Activated naive CD4-positive, alpha-beta T cell treated with anti-CD3 and anti-CD28 coated beads, Interleukin-2, amount 50 U/mL, for 24 hours (primary cell): ENCODE results near the gene PLGRKT.
"Not testable (repeated sequence)": the region's sequence is repeated elsewhere in the genome, so short reads cannot be mapped to it uniquely, and the experiment has no call there.

Experiments used
- H3K27ac Mint-ChIP-seq: one replicate; pipeline ENCODE4 v1.8.0; 2021; ENCODE audit warnings: mild to moderate bottlenecking, mixed read lengths
- H3K27me3 Mint-ChIP-seq: one replicate; pipeline ENCODE4 v1.8.0; 2021; ENCODE audit warnings: mixed read lengths
- H3K36me3 Mint-ChIP-seq: one replicate; pipeline ENCODE4 v1.8.0; 2021; ENCODE audit warnings: mixed read lengths
- H3K4me1 Mint-ChIP-seq: one replicate; pipeline ENCODE4 v1.8.0; 2021; ENCODE audit warnings: mixed read lengths
- H3K4me3 Mint-ChIP-seq: one replicate; pipeline ENCODE4 v1.8.0; 2021; ENCODE audit warnings: mild to moderate bottlenecking, mixed read lengths
- H3K9me3 Mint-ChIP-seq: one replicate; pipeline ENCODE4 v1.8.0; 2021; ENCODE audit warnings: mixed read lengths

Gene PLGRKT

GRCh38 chr9:5331276-5331675 lies 106.4 kb downstream of the PLGRKT start:
- not testable (repeated sequence) for H3K4me3 Mint-ChIP-seq, H3K27ac Mint-ChIP-seq, H3K9me3 Mint-ChIP-seq, H3K27me3 Mint-ChIP-seq
- Mint-ChIP-seq H3K4me1 (peaks cover 55% of the 10 kb centered on the region), H3K36me3 (peaks cover 38% of the 10 kb centered on the region)

DNA sequence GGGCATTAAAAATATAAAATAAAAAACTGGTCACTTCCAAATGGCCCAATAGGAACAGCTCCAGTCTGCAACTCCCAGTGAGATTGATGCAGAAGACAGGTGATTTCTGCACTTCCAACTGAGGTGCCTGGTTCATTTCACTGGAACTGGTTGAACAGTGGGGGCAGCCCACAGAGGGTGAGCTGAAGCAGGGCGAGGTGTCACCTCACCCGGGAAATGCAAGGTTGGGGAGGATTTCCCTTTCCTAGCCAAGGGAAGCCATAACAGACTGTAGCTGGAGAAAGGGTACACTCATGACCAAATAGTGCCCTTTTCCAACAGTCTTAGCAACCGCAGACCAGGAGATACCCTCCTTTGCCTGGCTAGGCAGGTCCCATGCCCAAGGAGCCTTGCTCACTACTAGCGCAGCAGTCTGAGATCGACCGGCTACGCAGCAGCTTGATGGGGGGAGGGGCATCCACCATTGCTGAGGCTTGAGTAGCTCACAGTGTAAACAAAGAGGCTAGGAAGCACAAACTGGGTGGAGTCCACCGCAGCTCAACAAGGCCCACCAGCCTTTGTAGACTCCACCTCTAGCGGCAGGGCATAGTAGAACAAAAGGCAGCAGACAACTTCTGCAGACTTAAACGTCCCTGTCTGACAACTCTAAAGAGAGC lies 110.7 kb downstream of the PLGRKT start:
- Mint-ChIP-seq H3K27ac (no peak overlapping the region), H3K36me3 (peaks cover 29% of the 10 kb centered on the region), H3K9me3 (no peaks in the 10 kb centered on the region)

GRCh38 chr9:5326187-5326586 lies 111.5 kb downstream of the PLGRKT start:
- no peaks in the 10 kb centered on the region for H3K9me3 Mint-ChIP-seq
- H3K4me3 Mint-ChIP-seq: no peak overlapping the region
- H3K27ac Mint-ChIP-seq: no peak overlapping the region
- H3K36me3 Mint-ChIP-seq: peaks cover 23% of the 10 kb centered on the region
- peaks cover 39% of the 10 kb centered on the region for H3K4me1 Mint-ChIP-seq
- H3K27me3 Mint-ChIP-seq: no peaks in the 10 kb centered on the region

More for the DNA sequence above, 110.7 kb downstream of the PLGRKT start:
- H3K4me1 Mint-ChIP-seq: peaks cover 37% of the 10 kb centered on the region
- no peaks in the 10 kb centered on the region for H3K27me3 Mint-ChIP-seq
- no peak overlapping the region for H3K4me3 Mint-ChIP-seq

DNA sequence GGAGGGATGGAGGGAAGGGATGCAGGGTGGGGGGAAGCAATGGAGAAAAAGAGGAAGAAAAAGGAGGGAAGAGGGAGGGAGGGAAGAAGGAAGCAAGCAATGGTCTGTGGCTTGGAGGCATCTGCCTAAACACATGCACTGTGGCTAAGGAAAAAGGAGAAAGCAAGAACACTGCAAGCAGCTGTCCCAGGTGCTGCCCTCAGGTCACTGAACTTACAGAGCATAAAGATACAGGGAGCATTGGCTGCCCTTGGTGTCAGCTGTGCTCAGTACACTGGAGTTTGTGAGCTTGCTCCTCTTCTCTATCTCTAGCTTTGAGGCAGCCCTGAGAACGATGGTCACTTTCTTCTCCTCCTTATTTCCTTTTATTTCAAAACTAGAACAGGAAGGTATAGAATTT lies 116.1 kb downstream of the PLGRKT start:
- Mint-ChIP-seq H3K36me3 (peaks cover 14% of the 10 kb centered on the region), H3K4me1 (peaks cover 23% of the 10 kb centered on the region)
- not testable (repeated sequence) for H3K27ac Mint-ChIP-seq, H3K9me3 Mint-ChIP-seq, H3K4me3 Mint-ChIP-seq, H3K27me3 Mint-ChIP-seq

DNA sequence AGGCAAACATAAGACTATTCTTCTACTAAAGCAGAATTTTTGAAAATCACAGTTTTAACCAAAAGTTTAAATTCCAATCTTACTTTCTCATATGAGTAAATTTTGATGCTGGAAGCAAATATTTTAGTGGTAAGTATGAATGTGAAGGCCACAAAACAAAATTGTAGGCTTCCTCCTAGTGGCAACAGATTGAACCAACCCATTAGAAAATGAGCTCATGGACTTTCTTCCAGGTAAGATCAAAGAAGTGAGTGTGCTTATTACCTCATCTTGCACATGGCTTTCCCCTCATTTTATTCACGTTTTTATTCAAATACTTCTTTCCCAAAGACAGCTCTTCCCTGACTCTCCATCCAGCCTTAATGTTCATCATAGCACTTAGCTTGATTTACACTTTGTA lies 116.7 kb downstream of the PLGRKT start:
- H3K27me3 Mint-ChIP-seq: no peaks in the 10 kb centered on the region
- H3K27ac Mint-ChIP-seq: peak overlapping the region; percentile 20
- H3K36me3 Mint-ChIP-seq: peaks cover 19% of the 10 kb centered on the region
- H3K9me3 Mint-ChIP-seq: no peaks in the 10 kb centered on the region
- H3K4me1 Mint-ChIP-seq: peaks cover 18% of the 10 kb centered on the region
- H3K4me3 Mint-ChIP-seq: no peak overlapping the region

- peaks cover 11% of the 10 kb centered on the region for H3K4me1 Mint-ChIP-seq
- H3K9me3 Mint-ChIP-seq, H3K27ac Mint-ChIP-seq, H3K4me3 Mint-ChIP-seq, H3K27me3 Mint-ChIP-seq: not testable (repeated sequence)
- H3K36me3 Mint-ChIP-seq: peaks cover 28% of the 10 kb centered on the region
Observed at GRCh38 chr9:5316406-5316805, 121.3 kb downstream of the PLGRKT start.

DNA sequence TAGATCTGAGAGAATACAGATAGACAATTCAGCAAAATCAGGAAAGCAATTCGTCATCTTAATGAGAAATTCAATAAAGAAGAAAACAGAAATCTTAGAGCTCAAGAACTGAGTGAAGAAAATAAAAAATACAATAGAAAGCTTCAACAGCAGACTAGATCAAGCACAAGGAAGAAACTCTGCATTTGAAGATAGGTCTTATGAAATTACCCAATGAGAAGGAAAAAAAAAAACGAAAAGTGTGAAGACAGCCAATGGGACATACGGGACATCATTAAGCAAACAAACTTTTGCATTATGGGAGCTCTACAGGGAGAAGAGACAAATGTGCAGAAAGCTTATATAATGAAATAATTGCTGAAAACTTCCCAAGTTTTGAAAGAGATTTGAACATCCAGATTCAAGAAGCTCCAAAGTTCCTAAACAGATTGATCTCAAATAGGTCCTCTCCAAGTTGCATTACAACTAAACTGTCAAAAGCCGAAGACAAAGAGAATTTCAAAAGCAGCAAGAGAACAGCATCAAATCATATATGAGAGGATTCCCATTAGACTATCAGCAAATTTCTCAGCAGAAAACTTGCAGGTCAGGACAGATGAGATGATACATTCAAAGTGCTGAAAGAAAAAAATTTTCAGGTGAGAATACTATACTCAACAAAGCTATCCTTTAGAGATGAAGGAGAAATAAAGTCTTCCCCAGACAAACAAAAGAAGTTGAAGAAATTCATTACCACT lies 122.4 kb downstream of the PLGRKT start:
- Mint-ChIP-seq H3K36me3 (peaks cover 30% of the 10 kb centered on the region), H3K4me1 (peaks cover 4% of the 10 kb centered on the region), H3K27ac (no peak overlapping the region)

DNA sequence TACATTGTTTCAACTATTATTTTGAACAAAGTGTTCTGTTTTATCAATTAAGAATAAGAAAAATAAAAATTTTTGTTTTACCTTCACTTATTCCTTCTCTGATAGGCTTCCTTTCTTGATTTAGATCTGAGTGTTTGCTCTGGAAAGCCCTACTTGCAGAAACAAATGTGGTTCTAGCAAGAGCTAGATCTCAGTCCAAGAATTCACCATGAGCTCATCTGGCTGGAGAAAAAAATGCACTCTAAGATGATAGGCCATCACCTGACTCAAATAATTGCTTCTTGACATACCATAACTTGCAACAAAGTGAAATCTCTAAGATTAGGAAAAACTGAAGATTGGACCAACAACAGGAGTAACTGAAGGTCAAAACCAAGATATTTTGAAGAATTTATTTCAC lies 126.9 kb downstream of the PLGRKT start:
- peaks cover 14% of the 10 kb centered on the region for H3K36me3 Mint-ChIP-seq
- H3K27me3 Mint-ChIP-seq: no peaks in the 10 kb centered on the region
- H3K9me3 Mint-ChIP-seq: peaks cover 8% of the 10 kb centered on the region
- no peak overlapping the region for H3K27ac Mint-ChIP-seq
- no peak overlapping the region for H3K4me3 Mint-ChIP-seq
- no peaks in the 10 kb centered on the region for H3K4me1 Mint-ChIP-seq

More for the DNA sequence above, 122.4 kb downstream of the PLGRKT start:
- peaks cover 8% of the 10 kb centered on the region for H3K9me3 Mint-ChIP-seq
- H3K4me3 Mint-ChIP-seq: no peak overlapping the region
- H3K27me3 Mint-ChIP-seq: no peaks in the 10 kb centered on the region
